ENCODE measurements around the gene MAML2. TPM values are rescaled to one million over a fixed set of nuclear protein-coding genes. Genes with fewer than 3 reads are reported as not detected.

The MAML2 gene
- total and polyA plus RNA-seq, 2 of the 13 experiments (the other 11 are each of a cell fraction or from before 2014, with no cell fraction given): 2.3 to 25.9 TPM

DNA sequence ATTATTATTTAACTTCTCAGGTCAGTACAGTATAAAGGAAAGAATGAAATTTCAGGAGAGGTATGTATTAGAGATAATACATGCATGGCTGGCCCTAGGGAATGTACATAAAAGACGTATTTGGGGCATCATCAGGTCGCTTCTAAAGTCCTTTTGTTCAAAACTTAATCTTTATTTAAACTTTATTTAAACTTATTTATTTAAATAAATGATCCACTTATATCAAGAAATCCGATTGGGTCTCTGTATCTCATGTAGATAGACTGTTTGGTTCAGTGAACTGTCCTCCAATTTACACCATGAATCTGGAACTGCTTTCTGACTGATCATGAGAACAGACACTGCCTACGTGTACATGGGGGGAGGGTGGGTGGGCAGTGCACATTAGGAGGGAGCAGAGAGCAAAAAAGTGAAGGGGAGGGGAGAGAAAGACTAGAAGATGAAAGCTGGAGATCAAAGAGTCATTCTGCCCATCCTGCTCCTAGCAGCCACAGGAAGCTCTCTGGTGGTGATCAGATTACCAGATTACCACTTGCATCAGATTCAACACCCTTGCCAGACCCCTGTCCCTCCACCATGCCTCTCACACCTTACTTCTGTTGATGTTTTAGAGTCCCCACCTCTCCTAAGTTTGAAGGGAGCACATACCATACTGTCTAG lies 327.0 kb downstream of the MAML2 start (continued):
- TF ChIP-seq PRDM10 (CRISPR knock-in tag; IDR thresholded peaks at IDR 0.05; ENCODE audit: low read depth) (peak; percentile 53; the same call in 1 of the 2 replicates), SPEN (CRISPR knock-in tag; IDR thresholded peaks at IDR 0.05; ENCODE audit: low read depth) (peak; percentile 47; the same call in 1 of the 2 replicates), NR2F2 (IDR thresholded peaks at IDR 0.05; ENCODE audit: borderline replicate concordance, low read depth) (peak; percentile 19; the same call in 1 of the 2 replicates), ISL2 (CRISPR knock-in tag; IDR thresholded peaks at IDR 0.05) (peak; percentile 96), ZNF446 (CRISPR knock-in tag; IDR thresholded peaks at IDR 0.05) (no peak), BRCA1 (CRISPR knock-in tag; IDR thresholded peaks at IDR 0.05) (peak; percentile 49; the same call in 1 of the 2 replicates), SOX13 (IDR thresholded peaks at IDR 0.05) (peak; percentile 59), SOX13 (CRISPR knock-in tag; conservative IDR thresholded peaks at IDR 0.05 in 1 of 2, IDR thresholded peaks at IDR 0.05 in 1 of 2) (peak in 1 of 2 experiments; percentile 88; a peak in 2 of 4 replicates), ZNF660 (CRISPR knock-in tag; IDR thresholded peaks at IDR 0.05; ENCODE audit: borderline replicate concordance, low read depth) (no peak), FOSL2 (CRISPR knock-in tag; IDR thresholded peaks at IDR 0.05) (peak; percentile 82), ZFP36 (IDR thresholded peaks at IDR 0.05; ENCODE audit: borderline replicate concordance, low read depth, low read length, partially characterized antibody) (no peak), ZNF672 (CRISPR knock-in tag; IDR thresholded peaks at IDR 0.05) (no peak), HNF1B (CRISPR knock-in tag; IDR thresholded peaks at IDR 0.05) (peak; percentile 69), SMC3 (IDR thresholded peaks at IDR 0.05; ENCODE audit: low read length) (no peak), POLR2A (IDR thresholded peaks at IDR 0.05; ENCODE audit: insufficient read depth in 1 of 2, low read depth in 2 of 2, low read length in 2 of 2) (peak in 1 of 2 experiments; percentile 46; a peak in 1 of 4 replicates), RARA (CRISPR knock-in tag; IDR thresholded peaks at IDR 0.05) (peak; percentile 76), KAT7 (CRISPR knock-in tag; IDR thresholded peaks at IDR 0.05; ENCODE audit: borderline replicate concordance) (no peak), ATF7 (IDR thresholded peaks at IDR 0.05) (no peak), ATF7 (CRISPR knock-in tag; IDR thresholded peaks at IDR 0.05) (no peak), ZNF121 (CRISPR knock-in tag; IDR thresholded peaks at IDR 0.05) (no peak), DMAP1 (CRISPR knock-in tag; IDR thresholded peaks at IDR 0.05) (no peak), MTA3 (CRISPR knock-in tag; IDR thresholded peaks at IDR 0.05) (no peak), NR2F6 (IDR thresholded peaks at IDR 0.05) (peak; percentile 64; the same call in 1 of the 2 replicates), NR2F6 (CRISPR knock-in tag; IDR thresholded peaks at IDR 0.05) (peak; percentile 75), ZBTB20 (CRISPR knock-in tag; IDR thresholded peaks at IDR 0.05; ENCODE audit: borderline replicate concordance, low read depth) (peak; percentile 66; the same call in 1 of the 2 replicates), CEBPB (IDR thresholded peaks at IDR 0.05; ENCODE audit: borderline replicate concordance, low read depth, low read length) (peak; percentile 43; the same call in 1 of the 2 replicates)
- TF ChIP-seq, protein P1, sequence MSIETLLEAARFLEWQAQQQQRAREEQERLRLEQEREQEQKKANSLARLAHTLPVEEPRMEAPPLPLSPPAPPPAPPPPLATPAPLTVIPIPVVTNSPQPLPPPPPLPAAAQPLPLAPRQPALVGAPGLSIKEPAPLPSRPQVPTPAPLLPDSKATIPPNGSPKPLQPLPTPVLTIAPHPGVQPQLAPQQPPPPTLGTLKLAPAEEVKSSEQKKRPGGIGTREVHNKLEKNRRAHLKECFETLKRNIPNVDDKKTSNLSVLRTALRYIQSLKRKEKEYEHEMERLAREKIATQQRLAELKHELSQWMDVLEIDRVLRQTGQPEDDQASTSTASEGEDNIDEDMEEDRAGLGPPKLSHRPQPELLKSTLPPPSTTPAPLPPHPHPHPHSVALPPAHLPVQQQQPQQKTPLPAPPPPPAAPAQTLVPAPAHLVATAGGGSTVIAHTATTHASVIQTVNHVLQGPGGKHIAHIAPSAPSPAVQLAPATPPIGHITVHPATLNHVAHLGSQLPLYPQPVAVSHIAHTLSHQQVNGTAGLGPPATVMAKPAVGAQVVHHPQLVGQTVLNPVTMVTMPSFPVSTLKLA (IDR thresholded peaks at IDR 0.05): no peak
